ENCODE measurements around the gene CERS6. TPM values are rescaled to one million over a fixed set of nuclear protein-coding genes. Genes with fewer than 3 reads are reported as not detected.
A peak's percentile ranks its signal among the peaks of the same experiment; 100 is the strongest.

Gene CERS6
- total and polyA plus RNA-seq, 2 of the 8 experiments (the other 6 are each of a cell fraction or from before 2014, with no cell fraction given), result 6.8 to 28.2 TPM

DNA sequence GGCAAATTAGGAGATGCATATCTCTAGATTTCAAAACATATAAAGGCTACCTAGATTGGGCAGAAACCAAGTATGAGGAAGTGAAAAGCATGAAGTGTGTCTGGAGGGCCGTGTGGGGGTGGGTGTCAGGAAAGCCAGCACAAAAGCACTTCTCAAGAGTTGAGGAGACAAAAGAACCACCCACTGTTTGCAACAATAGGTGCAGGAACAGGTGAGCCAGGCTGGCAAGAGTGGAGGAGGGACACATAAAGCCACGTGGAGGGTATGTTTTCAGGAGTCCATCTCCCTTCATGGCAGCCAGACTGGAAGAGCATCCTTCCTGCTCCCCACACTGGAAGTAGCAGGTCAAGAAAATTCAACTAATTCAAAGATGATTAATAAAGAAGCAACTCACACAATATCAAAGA lies 96.4 kb downstream of the CERS6 start:
- no peak overlapping the region for H4K8ac ChIP-seq (ENCODE audit: extremely low read depth, insufficient read depth, low read length)
- no peak overlapping the region for H2BK12ac ChIP-seq (ENCODE audit: low read depth, low read length)
- H3K23ac ChIP-seq (ENCODE audit: insufficient read length), result no peak overlapping the region
- H3K56ac ChIP-seq (replicated peaks; ENCODE audit: insufficient read length, low read depth, low read length), result no peak overlapping the region
- FAIRE-seq (peak; percentile 99), DNase-seq (ENCODE audit: low read depth in 1 of 2, low spot score in 2 of 2) (peak; percentile 75 to 86)
- H3K4me3 ChIP-seq (ENCODE audit: extremely low read depth in 1 of 4, insufficient read depth in 2 of 4, low read depth in 3 of 4, low read length in 4 of 4), result peak overlapping the region in 2 of 4 experiments; percentile 6 to 46; a peak in 4 of 8 replicates
- POLR2A ChIA-PET (ENCODE audit: partially characterized antibody), result no interaction called here
- H3K79me2 ChIP-seq (ENCODE audit: control insufficient read depth in 1 of 2, insufficient read depth in 2 of 2, low read length in 2 of 2), result peaks cover 0 to 34% of the 10 kb centered on the region in 2 experiments; a peak in 3 of 4 replicates
- no peaks in the 10 kb centered on the region for H4K20me1 ChIP-seq (replicated peaks in 1 of 2; ENCODE audit: control insufficient read depth in 1 of 2, insufficient read depth in 2 of 2, low read length in 2 of 2)
- no peak overlapping the region for H2BK20ac ChIP-seq (ENCODE audit: low read length)
- H3K18ac ChIP-seq (ENCODE audit: extremely low read depth, low read length), result no peak overlapping the region; the same call in 1 of the 2 replicates
- H2BK15ac ChIP-seq (ENCODE audit: low read length), result no peak overlapping the region
- H3K4me1 ChIP-seq (replicated peaks in 1 of 4; ENCODE audit: control insufficient read depth in 3 of 4, insufficient read depth in 4 of 4, low read length in 3 of 4), result peaks cover 0 to 11% (median 7%) of the 10 kb centered on the region in 4 experiments
- H4K91ac ChIP-seq (replicated peaks; ENCODE audit: insufficient read length, low read length), result no peak overlapping the region
- 0% methylated on average over 2 of the region's 2 CpGs; no CpG with 5 or more reads in 1 of the 2 experiments for WGBS, 2 experiments (ENCODE audit: extremely low coverage in 1 of 2, insufficient coverage in 1 of 2, insufficient read length in 1 of 2, insufficient replicate concordance in 2 of 2, low coverage in 1 of 2, low lambda C conversion rate in 2 of 2, missing lambda C conversion rate in 1 of 2)
- peak overlapping the region; percentile 60; the same call in 1 of the 2 replicates for H3K27ac ChIP-seq (ENCODE audit: low read depth, low read length)
- H2AFZ ChIP-seq (ENCODE audit: low read length), result no peak overlapping the region
- peak overlapping the region; percentile 25 to 49 for H3K4me2 ChIP-seq (ENCODE audit: insufficient read depth in 1 of 2, low read depth in 2 of 2, low read length in 2 of 2)
- H3K4ac ChIP-seq (replicated peaks; ENCODE audit: insufficient read length, low read depth, low read length), result no peak overlapping the region
- H2BK120ac ChIP-seq (replicated peaks; ENCODE audit: low read depth, low read length), result no peak overlapping the region
- H3K79me1 ChIP-seq (ENCODE audit: low read depth, low read length), result no peaks in the 10 kb centered on the region; the same call in 1 of the 2 replicates
- peak overlapping the region in 1 of 4 experiments; percentile 10; a peak in 1 of 7 replicates for H3K9ac ChIP-seq (replicated peaks in 1 of 4; ENCODE audit: extremely low read depth in 1 of 4, low read depth in 3 of 4, low read length in 3 of 4)
- H3K23me2 ChIP-seq (ENCODE audit: low read depth, low read length), result no peaks in the 10 kb centered on the region
- no peak overlapping the region for H2AK5ac ChIP-seq (ENCODE audit: low read depth, low read length)
- CTCF ChIA-PET (ENCODE audit: partially characterized antibody), result no interaction called here
- H4K5ac ChIP-seq (ENCODE audit: insufficient read length, low read depth, low read length), result no peak overlapping the region
- H2BK5ac ChIP-seq (ENCODE audit: low read depth, low read length), result 0 out of 2 replicates have a peak overlapping the region, but pooled peaks have one; percentile 38
- no peaks in the 10 kb centered on the region for H3K9me3 ChIP-seq (ENCODE audit: insufficient read depth in 2 of 2, low read depth in 1 of 2, low read length in 1 of 2)
- H3K36me3 ChIP-seq (ENCODE audit: control insufficient read depth in 2 of 4, insufficient read depth in 4 of 4, low read length in 3 of 4), result no peaks in the 10 kb centered on the region
- H3K14ac ChIP-seq (ENCODE audit: insufficient read length), result no peak overlapping the region
- H3K27me3 ChIP-seq (replicated peaks in 1 of 4; ENCODE audit: control insufficient read depth in 3 of 4, extremely low read depth in 1 of 4, insufficient read depth in 3 of 4, low read length in 3 of 4), result no peaks in the 10 kb centered on the region
- TF ChIP-seq EP300 (IDR thresholded peaks at IDR 0.05; ENCODE audit: borderline replicate concordance in 1 of 2, low read depth in 2 of 2, low read length in 2 of 2), result peak in 1 of 2 experiments; percentile 72; a peak in 1 of 3 replicates
- no peak for TF ChIP-seq TAF7 (optimal IDR thresholded peaks at IDR 0.05; ENCODE audit: borderline replicate concordance, low read depth, low read length)
- no peak for TF ChIP-seq RNF2 (IDR thresholded peaks at IDR 0.05; ENCODE audit: borderline replicate concordance, low read depth, low read length, missing control alignments, poor library complexity, severe bottlenecking)
- peak; percentile 75 for TF ChIP-seq EGR1 (IDR thresholded peaks at IDR 0.05; ENCODE audit: borderline replicate concordance, low read depth, low read length)
- no peak for TF ChIP-seq JUN (IDR thresholded peaks at IDR 0.05; ENCODE audit: low read depth, low read length)
- TF ChIP-seq NANOG (IDR thresholded peaks at IDR 0.05; ENCODE audit: insufficient read depth, low read depth, low read length, poor library complexity, severe bottlenecking), result peak; percentile 86
- no peak for TF ChIP-seq SRF (IDR thresholded peaks at IDR 0.05; ENCODE audit: low read depth, low read length)
- TF ChIP-seq RFX5 (IDR thresholded peaks at IDR 0.05; ENCODE audit: borderline replicate concordance, low read depth, low read length), result no peak
- TF ChIP-seq SAP30 (IDR thresholded peaks at IDR 0.05; ENCODE audit: insufficient read depth, insufficient replicate concordance, low read length), result peak; percentile 62
- peak; percentile 37; the same call in 1 of the 2 replicates for TF ChIP-seq RBBP5 (IDR thresholded peaks at IDR 0.05; ENCODE audit: borderline replicate concordance, low read depth, low read length)
- no peak for TF ChIP-seq KDM4A (IDR thresholded peaks at IDR 0.05; ENCODE audit: low read depth, low read length, severe bottlenecking)
- TF ChIP-seq CBX5 (IDR thresholded peaks at IDR 0.05; ENCODE audit: low read depth, low read length), result no peak
